GM21447 (cell line): ENCODE measurements around the gene ZFYVE21.

Source experiments
- ATAC-seq: cut with Tn5 transposase; IDR thresholded peaks from one replicate; pipeline ENCODE4 v1.9.1; 2021; ENCODE audit not compliant: unreplicated experiment

Gene ZFYVE21

GRCh38 chr14:103715052-103716000 is at the start of gene ZFYVE21, which contains the start of gene XRCC3:
TSS of gene ZFYVE21 (plus strand) at chr14:103715810. CDS start at chr14:103715842, 32 bp downstream.
TSS of gene XRCC3 (minus strand) at chr14:103715451. CDS start at chr14:103711087, 4,364 bp downstream.
- peak; percentile 94 for ATAC-seq

GRCh38 chr14:103667671-103668070 is 47.9 kb upstream of the ZFYVE21 start:
- no peak for ATAC-seq

GRCh38 chr14:103668117-103668516 is 47.5 kb upstream of the ZFYVE21 start:
- ATAC-seq, result no peak

- ATAC-seq, result no peak
Observed at GRCh38 chr14:103669370-103669769, 46.2 kb upstream of the ZFYVE21 start.

- no peak for ATAC-seq
Observed at GRCh38 chr14:103671911-103672310, 43.7 kb upstream of the ZFYVE21 start.

- no peak for ATAC-seq
Observed at GRCh38 chr14:103675957-103676356, 39.7 kb upstream of the ZFYVE21 start.

GRCh38 chr14:103676881-103677675 is 38.5 kb upstream of the ZFYVE21 start:
- no peak for ATAC-seq

- ATAC-seq, result no peak
Observed at GRCh38 chr14:103679351-103679750, 36.3 kb upstream of the ZFYVE21 start.

GRCh38 chr14:103680491-103681231 is 34.9 kb upstream of the ZFYVE21 start:
- ATAC-seq, result no peak

- ATAC-seq, result no peak
Observed at GRCh38 chr14:103683139-103683538, 32.5 kb upstream of the ZFYVE21 start.

- ATAC-seq, result no peak
Observed at GRCh38 chr14:103684471-103684870, 31.1 kb upstream of the ZFYVE21 start.

GRCh38 chr14:103684871-103685270 is 30.7 kb upstream of the ZFYVE21 start:
- no peak for ATAC-seq

GRCh38 chr14:103685276-103686211 is 30.1 kb upstream of the ZFYVE21 start:
- ATAC-seq, result no peak

- ATAC-seq, result no peak
Observed at GRCh38 chr14:103686831-103687485, 28.7 kb upstream of the ZFYVE21 start.

- ATAC-seq, result no peak
Observed at GRCh38 chr14:103687712-103688111, 27.9 kb upstream of the ZFYVE21 start.

- no peak for ATAC-seq
Observed at GRCh38 chr14:103688441-103688840, 27.2 kb upstream of the ZFYVE21 start.

GRCh38 chr14:103688906-103689902 is 26.4 kb upstream of the ZFYVE21 start:
- peak; percentile 57 for ATAC-seq

GRCh38 chr14:103690332-103690731 is 25.3 kb upstream of the ZFYVE21 start:
- ATAC-seq, result no peak
